IPS DF 4.7 (cell line): ENCODE data around the gene SCFD1.
"Not testable (repeated sequence)": the region's sequence is repeated elsewhere in the genome, so short reads cannot be mapped to it uniquely, and the experiment has no call there.

Source experiments
- DNase-seq: peaks from one replicate; pipeline ENCODE4 v3.0.0-alpha.2; 2013; ENCODE audit warnings: low spot score; ENCODE audit errors: extremely low read depth

Gene SCFD1

DNA sequence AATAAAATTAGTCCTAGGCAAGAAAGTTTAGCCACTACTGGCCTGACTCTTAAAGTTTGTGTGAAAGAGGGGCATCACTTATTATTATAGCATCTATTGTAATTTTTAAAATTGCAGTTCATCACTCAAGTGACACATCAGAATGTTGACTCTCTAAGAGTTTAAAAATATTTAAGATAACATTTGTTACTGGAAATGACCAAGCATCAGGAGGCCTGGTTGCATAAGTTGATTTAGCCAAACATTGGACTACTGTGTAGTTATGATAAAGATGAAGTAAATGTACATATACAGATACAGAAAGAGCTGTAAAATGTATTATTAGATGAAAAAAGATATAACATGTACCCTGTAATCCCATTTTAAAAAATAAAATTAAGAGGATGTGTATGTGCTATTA is 47.5 kb downstream of the SCFD1 start:
- DNase-seq: no peak

DNA sequence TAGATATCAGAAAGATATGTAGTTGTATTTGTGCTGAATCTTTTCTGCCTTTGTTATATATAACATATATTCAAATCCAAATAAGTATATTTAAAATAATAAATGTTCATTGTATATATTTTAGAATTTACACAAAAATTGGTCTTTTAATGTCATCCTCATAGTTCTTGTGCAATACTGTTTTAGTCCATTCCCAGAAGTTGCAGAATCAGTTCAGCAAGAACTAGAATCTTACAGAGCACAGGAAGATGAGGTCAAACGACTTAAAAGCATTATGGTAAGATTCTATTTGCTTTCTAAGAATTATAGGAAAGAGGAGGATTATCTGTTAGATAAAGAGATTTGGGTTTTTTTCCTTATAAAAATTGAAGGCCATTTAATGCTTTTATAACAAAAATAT is 51.0 kb downstream of the SCFD1 start:
- no peak for DNase-seq

DNA sequence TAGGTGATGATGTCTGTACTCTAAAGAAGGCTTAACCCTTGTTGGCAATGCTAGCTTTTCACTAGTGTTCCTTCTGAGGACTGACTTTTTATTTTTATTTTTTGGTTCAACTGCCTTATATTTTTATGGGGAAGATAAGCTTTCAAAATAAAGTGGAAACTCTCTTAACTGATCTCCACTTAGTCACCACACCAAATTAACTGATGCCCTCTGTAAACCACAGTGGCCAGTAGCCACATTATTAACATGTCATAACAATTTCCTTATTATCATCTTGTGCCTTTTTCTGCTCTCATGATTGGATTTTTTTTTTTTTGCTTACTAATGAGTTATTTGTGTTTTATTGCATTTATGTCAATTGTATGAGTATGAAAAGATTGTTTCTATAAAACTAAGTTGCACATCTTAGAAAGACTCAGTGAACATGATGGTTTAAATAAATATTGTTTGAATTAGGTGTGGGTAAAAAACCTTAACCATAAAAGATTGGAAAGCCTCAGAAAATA is 56.9 kb downstream of the SCFD1 start:
- no peak for DNase-seq

DNA sequence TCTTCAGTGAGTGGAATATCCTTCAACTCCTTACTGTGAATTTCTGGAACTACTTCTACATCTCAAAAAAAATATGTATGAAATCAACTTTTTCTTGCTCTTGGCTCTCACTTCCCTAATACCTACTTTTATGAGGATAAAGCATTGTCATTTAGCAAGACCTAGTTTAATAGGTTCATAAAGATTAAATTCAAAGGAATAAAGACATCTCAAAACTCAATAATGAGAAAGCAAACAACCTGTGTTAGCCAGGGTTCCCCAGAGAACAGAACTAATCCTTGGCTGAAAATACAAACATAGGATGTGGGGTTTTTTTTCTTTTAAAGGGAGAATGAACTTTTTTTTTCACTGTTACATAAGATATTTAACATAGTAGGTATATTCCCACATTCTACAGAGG is 57.9 kb downstream of the SCFD1 start:
- no peak for DNase-seq

DNA sequence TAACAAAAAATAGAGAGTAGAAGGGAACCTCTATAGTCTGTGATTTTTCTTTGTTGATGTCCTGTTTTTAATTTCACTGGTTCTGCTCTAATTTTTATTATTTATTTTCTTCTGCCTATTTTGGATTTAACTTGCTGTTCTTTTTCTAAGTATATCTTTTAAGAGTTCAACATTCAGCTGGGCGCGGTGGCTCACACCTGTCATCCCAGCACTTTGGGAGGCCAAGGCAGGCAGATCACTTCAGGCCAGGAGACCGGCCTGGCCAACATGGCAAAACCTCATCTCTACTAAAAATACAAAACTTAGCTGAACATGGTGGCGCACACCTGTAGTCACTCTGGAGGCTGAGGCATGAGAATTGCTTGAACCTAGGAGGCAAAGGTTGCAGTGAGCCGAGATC is 58.7 kb downstream of the SCFD1 start:
- DNase-seq: not testable (repeated sequence)

DNA sequence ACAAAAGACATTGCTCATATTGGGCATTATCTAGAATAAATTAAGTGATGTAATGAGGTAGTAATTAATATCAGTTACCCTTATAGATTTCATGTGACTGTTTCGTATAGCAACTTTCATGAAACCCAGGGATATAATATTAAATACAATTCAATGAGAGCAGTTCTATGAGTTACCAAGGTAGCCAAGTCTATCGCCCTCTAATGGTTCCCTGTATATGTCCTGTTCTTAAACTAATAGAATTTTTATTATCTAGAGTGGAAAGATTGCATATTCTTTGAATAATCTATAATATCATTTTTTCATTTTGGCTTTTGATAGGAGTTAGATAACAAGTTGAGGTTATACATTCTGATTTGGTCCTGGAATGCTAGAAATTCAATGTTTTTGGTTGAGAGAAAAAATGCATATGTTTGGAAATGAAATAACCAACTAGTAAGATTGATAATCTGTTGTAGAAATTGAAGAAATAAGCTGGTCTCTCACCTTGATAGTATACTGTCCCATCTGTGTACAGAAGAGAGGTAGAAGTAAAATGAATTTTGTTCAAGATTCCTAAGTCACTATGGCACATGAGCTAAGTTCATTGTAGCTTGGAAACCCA is 59.7 kb downstream of the SCFD1 start:
- no peak for DNase-seq

DNA sequence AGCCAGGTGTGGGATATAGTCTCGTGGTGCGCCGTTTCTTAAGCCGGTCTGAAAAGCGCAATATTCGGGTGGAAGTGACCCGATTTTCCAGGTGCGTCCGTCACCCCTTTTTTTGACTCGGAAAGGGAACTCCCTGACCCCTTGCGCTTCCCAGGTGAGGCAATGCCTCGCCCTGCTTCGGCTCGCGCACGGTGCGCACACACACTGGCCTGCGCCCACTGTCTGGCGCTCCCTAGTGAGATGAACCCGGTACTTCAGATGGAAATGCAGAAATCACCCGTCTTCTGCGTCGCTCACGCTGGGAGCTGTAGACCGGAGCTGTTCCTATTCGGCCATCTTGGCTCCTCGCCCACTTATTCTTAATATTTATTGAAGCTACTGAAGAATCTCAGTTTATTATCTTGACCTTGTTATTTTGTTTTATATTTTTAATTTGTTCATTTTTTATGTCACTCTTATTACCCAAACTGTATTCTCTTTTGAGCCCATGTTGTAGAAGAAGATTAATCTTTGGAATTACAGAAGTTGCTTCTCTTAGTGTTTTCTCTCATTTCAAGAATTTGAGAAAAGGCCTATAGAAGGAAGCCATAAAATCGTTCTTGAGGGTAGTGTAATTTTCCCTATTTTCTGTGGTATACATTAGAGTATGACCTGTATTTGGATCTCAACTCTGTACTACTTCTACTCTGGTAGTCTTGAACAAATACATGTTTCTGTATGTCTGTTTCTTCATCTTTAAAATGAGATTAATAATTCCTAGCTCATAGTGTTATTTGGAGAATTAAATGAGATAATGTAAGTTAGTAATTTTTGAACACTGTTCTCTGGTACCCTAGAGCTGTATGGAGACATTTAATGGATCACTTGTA is 68.6 kb downstream of the SCFD1 start:
- DNase-seq: not testable (repeated sequence)

DNA sequence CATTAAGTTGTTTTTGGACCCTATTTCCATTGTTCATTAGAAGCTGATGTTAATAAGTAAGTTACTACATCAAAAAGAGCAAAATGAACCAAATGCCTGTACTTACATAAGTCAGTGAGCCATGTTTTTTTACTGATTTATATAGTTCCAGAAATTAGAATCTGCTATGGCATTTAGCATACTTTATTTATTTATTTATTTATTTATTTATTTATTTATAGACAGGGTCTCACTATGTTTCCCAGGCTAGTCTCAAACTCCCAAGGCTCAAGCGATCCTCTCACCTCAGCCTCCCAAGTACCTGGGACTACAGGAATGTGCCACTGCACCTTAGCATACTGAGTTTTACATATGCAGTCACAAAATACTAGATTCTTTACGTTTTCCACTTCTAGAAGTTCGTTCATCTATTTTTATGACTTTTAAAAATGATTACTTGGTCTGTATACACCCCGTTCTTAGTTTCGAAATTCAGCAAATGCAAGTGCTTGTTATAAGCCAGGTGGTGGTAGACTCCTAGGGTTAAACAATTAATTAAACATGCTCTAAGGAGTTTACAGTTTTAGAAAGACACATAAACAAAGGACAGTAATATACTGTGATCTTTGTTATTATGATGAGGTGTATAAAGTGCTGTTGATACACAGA is 69.8 kb downstream of the SCFD1 start:
- DNase-seq: no peak

DNA sequence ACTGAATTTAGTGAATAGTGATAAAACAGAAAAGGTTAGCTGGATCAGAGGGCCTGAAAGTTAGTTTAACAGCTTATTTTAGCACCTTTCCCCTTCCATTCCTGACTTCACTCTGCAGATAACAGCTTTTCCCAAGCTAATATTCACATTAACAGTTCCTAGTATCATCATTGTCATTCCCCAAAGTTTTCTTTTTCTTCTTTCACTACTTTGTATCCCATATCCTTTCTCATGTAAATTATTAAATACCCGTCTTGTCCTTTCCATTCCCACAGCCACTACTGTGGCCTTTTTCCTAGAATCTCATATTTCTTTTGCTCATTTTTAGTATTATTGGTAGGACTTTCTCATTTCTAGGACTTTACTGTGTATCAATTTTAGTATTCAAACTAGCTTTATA is 70.5 kb downstream of the SCFD1 start:
- DNase-seq: no peak

DNA sequence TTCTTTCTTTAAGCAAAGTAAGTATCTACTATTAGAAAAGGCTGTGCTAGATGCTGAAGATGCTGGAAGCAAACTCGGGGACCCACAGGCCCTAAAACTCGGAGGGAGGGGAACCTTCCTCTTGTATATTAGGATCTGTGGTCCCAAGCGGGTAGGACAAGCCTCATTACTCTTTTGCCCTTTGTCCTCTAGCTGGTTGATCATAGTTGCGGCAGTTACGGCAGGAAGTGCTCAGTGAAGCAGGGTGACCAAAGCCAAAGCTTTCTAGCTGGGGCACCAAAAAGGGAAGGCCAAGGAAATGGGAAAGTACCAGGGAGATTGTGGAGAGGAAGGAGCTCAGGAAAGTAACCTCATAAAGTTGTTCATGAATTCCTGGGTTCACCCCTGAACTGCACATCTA is 76.3 kb downstream of the SCFD1 start:
- no peak for DNase-seq

DNA sequence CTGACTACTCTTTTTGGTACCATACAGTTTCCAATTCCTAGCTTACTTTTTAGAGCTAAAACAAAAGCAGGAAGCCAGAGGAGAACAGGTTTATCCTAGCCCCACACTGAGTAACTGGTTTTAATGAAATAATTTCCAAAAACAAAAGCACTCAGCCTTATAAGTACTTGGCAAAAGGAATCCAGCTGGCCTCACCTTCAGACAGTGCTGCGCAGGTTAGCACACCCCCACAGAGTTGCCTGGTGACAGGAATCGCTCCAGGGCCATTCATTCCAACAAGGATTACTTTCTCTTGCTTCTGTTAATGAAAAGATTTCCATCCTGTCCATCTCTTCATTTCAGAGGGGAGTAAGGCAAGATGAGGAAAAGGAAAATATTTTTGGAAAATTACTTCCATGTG is 84.6 kb downstream of the SCFD1 start:
- DNase-seq: no peak

DNA sequence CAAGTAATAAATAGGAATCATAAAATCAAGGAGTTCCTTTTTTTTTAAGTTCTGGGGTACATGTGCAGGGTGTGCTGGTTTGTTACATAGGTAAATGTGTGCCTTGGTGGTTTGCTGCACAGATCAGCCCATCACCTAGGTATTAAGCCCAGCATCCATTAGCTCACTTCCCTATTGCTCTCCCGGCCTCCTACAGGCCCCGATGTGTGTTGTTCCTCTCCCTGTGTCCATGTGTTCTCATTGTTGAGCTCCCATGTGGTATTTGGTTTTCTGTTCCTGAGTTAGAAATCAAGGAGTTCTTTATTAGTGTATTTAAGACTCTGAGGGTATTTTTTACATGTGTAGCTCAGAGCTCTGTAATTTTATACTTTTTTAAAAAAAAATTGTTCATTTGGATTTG is 86.0 kb downstream of the SCFD1 start:
- DNase-seq: no peak

DNA sequence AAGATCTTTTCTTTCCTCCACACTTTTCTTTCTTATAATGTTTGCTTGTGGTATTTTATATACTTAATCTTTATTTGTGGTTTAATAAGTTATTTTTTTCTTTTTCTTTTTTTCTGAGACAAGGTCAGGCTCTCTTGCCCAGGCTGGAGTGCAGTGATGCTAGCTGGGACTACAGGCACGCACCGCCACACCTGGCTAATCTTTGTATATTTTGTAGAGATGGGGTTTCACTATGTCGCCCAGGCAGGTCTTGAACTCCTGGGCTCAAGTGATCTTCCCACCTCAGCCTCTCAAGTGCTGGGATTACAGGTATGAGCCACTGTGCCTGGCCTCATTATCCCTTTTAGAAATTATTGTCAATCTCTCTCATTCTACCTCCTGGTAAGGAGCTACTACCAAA is 87.1 kb downstream of the SCFD1 start:
- no peak for DNase-seq

DNA sequence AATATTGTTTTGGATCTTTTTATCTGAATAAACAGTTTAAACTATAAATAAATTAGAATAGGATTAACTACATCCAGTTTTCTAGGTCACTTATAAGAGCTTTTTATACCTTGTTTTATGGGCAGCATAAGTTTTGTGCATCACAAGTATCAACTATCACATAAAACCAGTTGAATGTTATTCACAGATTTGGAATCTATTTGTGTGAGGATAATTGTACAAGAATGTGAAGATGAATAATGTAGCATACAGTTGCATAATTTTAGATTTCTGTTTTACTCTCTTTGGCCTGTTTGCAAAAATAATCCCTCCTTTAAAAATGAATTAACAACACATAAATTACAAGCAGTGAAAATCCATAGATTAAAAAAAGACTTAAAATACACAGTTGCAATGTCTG is 88.8 kb downstream of the SCFD1 start:
- DNase-seq: no peak

DNA sequence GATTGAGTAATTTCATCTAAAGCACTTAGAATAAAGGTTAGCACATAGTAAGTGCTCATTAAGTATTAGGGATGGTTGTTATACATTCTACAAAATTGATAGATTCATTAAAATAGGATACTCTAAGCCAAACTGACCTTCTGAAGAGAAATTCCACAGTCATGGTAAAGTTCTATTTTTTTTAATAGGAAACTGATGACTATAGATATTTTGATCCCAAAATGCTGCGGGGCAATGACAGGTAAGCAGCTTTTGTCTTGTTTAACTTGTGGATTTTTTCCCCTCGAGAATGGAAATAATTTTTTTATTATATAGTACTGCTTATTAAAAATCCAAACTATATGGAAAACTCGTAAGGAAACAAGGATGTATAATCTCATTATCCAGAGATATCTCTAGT is 97.0 kb downstream of the SCFD1 start:
- DNase-seq: no peak

DNA sequence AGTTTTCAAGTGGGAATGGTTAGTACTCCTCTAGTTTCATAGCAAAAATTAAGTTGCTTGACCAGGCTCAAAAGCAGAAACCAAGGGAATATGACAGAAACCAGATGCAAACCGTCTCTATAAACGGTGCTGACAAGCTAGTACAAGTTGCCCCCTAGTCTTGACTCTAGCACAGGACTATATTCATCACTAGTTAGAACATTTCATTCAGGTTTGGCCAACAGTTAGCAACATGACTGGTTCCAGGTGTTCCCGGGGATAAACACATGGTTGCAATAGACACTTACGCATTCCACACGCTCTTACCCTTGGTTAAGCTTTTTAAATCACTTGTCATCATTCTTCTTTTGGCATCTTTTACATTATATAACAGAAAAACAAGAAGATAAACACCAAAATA is 103.6 kb downstream of the SCFD1 start:
- DNase-seq: no peak

DNA sequence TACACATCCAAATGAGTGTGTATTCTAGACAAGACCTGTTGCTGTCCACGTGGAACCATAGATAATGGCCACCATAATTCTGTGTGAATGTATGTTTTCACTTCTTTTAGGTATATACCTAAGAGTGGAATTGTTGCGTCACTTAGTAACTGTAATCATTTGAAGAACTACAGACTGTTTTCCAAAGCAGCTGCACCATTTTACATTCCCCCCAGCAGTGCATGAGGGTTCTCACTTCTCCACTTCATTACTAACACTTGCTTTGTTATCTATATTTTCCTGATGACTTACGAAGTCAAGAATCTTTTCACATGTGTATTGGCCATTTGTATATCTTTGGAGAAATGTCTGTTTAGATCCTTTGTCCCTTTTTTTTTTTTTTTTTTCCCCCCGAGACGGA is 106.4 kb downstream of the SCFD1 start:
- no peak for DNase-seq

DNA sequence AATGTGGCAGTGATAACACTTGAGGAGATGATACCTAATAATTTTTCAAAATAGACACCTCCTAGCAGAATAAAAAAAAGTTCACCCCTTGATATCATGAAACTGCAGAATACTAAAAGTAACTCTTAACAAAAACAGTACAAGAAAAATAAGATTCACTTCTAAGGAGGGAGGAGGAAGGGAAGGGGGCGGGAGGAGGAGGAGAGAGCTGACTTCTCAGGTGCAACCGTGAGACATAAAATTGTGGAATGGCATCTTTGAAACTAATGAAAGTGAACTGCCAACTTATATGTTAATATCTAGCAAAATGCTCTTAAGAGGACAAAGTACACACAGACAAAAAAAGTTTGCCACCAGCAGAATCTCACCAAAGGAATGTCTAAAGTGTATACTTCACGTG is 115.8 kb downstream of the SCFD1 start:
- DNase-seq: no peak

DNA sequence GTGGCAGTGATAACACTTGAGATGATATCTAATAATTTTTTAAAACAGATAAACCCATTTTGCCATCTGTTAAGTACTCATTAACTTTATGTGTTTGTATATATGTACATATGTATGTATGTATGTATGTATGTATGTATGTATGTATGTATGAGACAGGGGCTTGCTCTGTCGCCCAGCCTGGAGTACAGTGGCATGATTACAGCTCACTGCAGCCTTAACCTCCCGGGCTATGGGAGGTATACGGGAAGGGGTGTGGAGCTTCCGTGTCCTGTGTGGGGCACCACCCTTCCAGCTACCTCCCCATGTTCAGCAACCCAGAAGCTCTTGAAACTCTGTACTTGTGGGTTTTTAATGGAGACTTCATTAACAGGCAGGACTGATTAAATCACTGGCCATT is 116.9 kb downstream of the SCFD1 start:
- DNase-seq: no peak

DNA sequence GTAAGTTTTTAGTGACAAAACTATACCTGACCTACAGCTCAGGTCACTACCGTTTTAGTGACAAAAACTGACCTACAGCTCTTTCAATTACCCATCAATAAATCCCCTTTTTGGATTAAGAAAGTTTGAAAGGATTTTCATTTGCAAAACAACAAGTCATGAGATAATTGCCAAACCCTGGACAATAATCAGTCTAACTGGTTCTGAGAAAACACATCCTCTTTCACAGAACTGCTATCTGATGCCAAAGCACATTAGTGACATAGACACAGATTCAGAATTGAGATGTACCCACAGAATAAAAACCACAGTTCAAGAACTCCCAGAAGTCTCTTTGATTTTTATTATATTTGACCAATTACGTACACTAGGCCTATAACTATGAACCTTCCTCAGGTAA is 126.2 kb downstream of the SCFD1 start:
- no peak for DNase-seq

DNA sequence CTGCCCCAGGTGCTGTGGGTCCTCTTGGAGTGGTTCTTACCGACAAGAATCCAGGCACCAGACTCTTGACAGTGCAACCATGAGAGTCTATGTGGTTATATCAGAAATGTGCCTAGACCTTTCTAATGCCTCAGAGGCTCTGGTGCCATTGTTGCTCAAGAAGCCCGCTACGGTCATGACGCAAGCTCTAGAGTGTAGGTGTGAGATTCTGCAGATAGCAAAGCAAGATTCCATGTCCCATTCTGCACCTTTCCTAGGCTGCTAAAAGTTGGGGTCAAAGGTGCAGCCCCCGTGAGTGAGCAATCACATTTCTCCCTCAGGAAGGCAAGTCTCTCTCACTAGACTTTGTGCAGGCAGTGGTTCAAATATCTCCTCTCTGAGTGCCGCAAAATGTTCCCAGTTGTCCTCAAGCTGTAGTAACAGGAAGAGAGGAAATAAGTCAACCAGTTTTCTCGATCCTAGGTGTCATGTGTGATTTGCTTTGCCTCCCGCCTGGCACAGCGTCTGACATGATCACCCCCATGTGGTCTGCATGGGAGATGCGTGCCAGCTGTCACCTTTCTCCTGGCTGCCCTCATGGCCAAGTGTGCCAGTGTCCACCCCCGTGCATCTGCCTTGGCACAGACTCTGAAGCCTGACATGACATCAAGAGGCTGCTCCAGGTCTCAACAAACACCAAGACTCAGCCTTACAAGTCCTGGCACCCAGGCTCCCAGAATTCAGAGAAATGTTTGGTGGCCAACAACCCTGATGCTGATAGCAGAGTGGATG is 129.7 kb downstream of the SCFD1 start:
- no peak for DNase-seq

DNA sequence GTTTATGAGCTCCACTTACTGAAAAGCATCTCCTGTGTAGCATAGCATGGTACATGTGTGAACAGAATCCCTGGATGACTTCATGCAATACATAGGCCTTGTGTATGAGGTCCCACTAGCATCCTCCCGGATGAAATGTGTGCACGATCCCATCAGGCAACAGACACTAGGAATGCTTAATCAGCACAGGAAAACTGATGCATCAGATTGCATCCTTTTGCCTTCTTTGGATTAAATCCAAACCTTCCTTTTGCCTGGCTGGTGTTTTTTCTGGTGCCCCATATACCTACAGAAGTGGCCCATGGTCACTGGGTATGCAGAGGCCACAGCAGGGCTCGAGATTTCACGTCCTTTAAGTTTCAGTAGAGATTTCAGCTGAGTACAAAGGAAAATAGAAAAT is 131.3 kb downstream of the SCFD1 start:
- no peak for DNase-seq
